GM21367 (cell line): ENCODE results near the gene KMT2C.

Experiments
- ATAC-seq: cut with Tn5 transposase; IDR thresholded peaks from one replicate; pipeline ENCODE4 v1.9.1; 2021; ENCODE audit not compliant: unreplicated experiment

The KMT2C gene

GRCh38 chr7:152117356-152117755 lies 318.4 kb downstream of the KMT2C start:
- no peak for ATAC-seq

GRCh38 chr7:152115021-152115718 lies 320.6 kb downstream of the KMT2C start:
- ATAC-seq, result no peak

- ATAC-seq, result no peak
Observed at GRCh38 chr7:152112829-152113228, 323.0 kb downstream of the KMT2C start.

GRCh38 chr7:152108359-152108758 lies 327.4 kb downstream of the KMT2C start:
- no peak for ATAC-seq

GRCh38 chr7:152107945-152108344 lies 327.9 kb downstream of the KMT2C start:
- ATAC-seq, result no peak

- ATAC-seq, result no peak
Observed at GRCh38 chr7:152106990-152107389, 328.8 kb downstream of the KMT2C start.

GRCh38 chr7:152105205-152105604 lies 330.6 kb downstream of the KMT2C start:
- ATAC-seq, result no peak

GRCh38 chr7:152103691-152104090 lies 332.1 kb downstream of the KMT2C start:
- ATAC-seq, result no peak

- ATAC-seq, result no peak
Observed at GRCh38 chr7:152103066-152103465, 332.7 kb downstream of the KMT2C start.

- no peak for ATAC-seq
Observed at GRCh38 chr7:152097330-152097729, 338.5 kb downstream of the KMT2C start.

- no peak for ATAC-seq
Observed at GRCh38 chr7:152095771-152096170, 340.0 kb downstream of the KMT2C start.

- ATAC-seq, result no peak
Observed at GRCh38 chr7:152093717-152094116, 342.1 kb downstream of the KMT2C start.

GRCh38 chr7:152090747-152091146 lies 345.1 kb downstream of the KMT2C start:
- no peak for ATAC-seq

GRCh38 chr7:152089183-152089582 lies 346.6 kb downstream of the KMT2C start:
- no peak for ATAC-seq

GRCh38 chr7:152086513-152086912 lies 349.3 kb downstream of the KMT2C start:
- ATAC-seq, result no peak

GRCh38 chr7:152085131-152085530 lies 350.7 kb downstream of the KMT2C start:
- ATAC-seq, result no peak
